ENCODE data around the gene ANKS1B.

The ANKS1B gene

GRCh38 chr12:99122959-99123358, 861.8 kb downstream of the ANKS1B start:
- no peak for DNase-seq (ENCODE audit: low read depth)

- no peak for DNase-seq (ENCODE audit: low read depth)
These were observed 862.2 kb downstream of the ANKS1B start for GRCh38 chr12:99122496-99122895.

GRCh38 chr12:99121546-99121945, 863.2 kb downstream of the ANKS1B start:
- no peak for DNase-seq (ENCODE audit: low read depth)

- DNase-seq (ENCODE audit: low read depth), result no peak
These were observed 864.8 kb downstream of the ANKS1B start for GRCh38 chr12:99119943-99120342.

GRCh38 chr12:99119449-99119848, 865.3 kb downstream of the ANKS1B start:
- no peak for DNase-seq (ENCODE audit: low read depth)

- no peak for DNase-seq (ENCODE audit: low read depth)
These were observed 873.1 kb downstream of the ANKS1B start for GRCh38 chr12:99111600-99111999.

- no peak for DNase-seq (ENCODE audit: low read depth)
These were observed 873.9 kb downstream of the ANKS1B start for GRCh38 chr12:99110868-99111267.

GRCh38 chr12:99110212-99110611, 874.5 kb downstream of the ANKS1B start:
- DNase-seq (ENCODE audit: low read depth), result no peak

GRCh38 chr12:99108924-99109323, 875.8 kb downstream of the ANKS1B start:
- DNase-seq (ENCODE audit: low read depth), result no peak

GRCh38 chr12:99099786-99100185, 885.0 kb downstream of the ANKS1B start:
- DNase-seq (ENCODE audit: low read depth), result no peak

- no peak for DNase-seq (ENCODE audit: low read depth)
These were observed 887.6 kb downstream of the ANKS1B start for GRCh38 chr12:99097171-99097570.

- DNase-seq (ENCODE audit: low read depth), result no peak
These were observed 891.6 kb downstream of the ANKS1B start for GRCh38 chr12:99093166-99093565.

GRCh38 chr12:99092100-99092851, 892.5 kb downstream of the ANKS1B start:
- no peak for DNase-seq (ENCODE audit: low read depth)

GRCh38 chr12:99087278-99087677, 897.5 kb downstream of the ANKS1B start:
- DNase-seq (ENCODE audit: low read depth), result no peak

- no peak for DNase-seq (ENCODE audit: low read depth)
These were observed 904.9 kb downstream of the ANKS1B start for GRCh38 chr12:99079811-99080210.

- DNase-seq (ENCODE audit: low read depth), result no peak
These were observed 915.6 kb downstream of the ANKS1B start for GRCh38 chr12:99068993-99069747.

- no peak for DNase-seq (ENCODE audit: low read depth)
These were observed 917.5 kb downstream of the ANKS1B start for GRCh38 chr12:99067171-99067785.

GRCh38 chr12:99066726-99067125, 918.0 kb downstream of the ANKS1B start:
- no peak for DNase-seq (ENCODE audit: low read depth)

- no peak for DNase-seq (ENCODE audit: low read depth)
These were observed 921.6 kb downstream of the ANKS1B start for GRCh38 chr12:99063182-99063581.

- DNase-seq (ENCODE audit: low read depth), result no peak
These were observed 924.8 kb downstream of the ANKS1B start for GRCh38 chr12:99059824-99060511.

GRCh38 chr12:99057670-99058069, 927.1 kb downstream of the ANKS1B start:
- no peak for DNase-seq (ENCODE audit: low read depth)

GRCh38 chr12:99056186-99056585, 928.5 kb downstream of the ANKS1B start:
- no peak for DNase-seq (ENCODE audit: low read depth)
